ENCODE measurements around the gene KIAA0753. TPM values are rescaled to one million over a fixed set of nuclear protein-coding genes. Genes with fewer than 3 reads are reported as not detected.

KIAA0753 gene
- total and polyA plus RNA-seq, 9 donors: 12.1 to 32.3 (median 19.2) TPM

DNA sequence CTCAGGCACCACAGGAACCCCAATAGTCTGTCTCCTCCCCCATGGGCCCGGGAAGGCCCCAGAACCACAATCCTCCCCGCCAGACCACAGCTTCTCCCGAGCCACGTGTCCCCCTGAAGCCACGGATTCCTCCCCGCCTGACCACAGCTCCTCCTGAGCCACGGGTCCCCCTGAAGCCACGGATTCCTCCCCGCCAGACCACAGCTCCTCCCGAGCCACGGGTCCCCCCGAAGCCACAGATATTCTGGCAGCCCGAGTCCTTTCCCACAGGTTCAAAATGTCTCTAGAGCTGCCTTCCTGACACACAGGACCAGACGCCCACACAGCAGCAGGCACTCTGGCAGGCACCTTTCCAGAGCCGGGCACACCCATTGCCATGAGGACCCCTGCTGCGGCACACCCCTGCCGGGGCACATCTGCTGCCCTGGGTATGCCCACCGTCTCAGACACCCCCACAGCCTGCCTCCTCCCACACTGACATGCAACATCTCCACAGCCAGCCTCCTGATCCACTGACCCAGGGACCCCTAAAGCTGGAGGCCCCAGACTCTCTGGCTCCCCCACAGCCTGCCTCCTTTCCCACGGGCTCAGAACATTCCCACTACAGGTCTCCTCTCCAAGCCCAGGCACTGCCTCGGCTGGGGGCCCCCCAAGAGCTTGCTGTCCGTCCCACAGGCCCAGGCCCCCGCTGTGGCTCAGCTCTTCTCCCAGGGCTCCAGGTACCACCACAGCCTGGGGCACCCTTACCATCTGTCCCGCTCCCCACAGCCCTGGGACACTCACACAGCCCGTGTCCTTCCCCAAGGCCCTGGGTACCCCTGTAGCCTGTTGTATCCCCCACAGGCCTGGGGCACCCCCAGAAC lies 2.2 kb downstream of the KIAA0753 start:
- H3K4me1 ChIP-seq (ENCODE audit: insufficient read depth): peaks cover 18% of the 10 kb centered on the region
- H3K9me3 ChIP-seq: no peaks in the 10 kb centered on the region
- intact Hi-C loops (cut with DNase I): loop anchor here in 2 of 4 donors (5.0 to 10.0 kb wide), 2 partner anchors 163 to 166 kb away; no protein-coding TSS in a partner anchor
- H3K27ac ChIP-seq: no peak overlapping the region
- 71 to 86% (median 79%) methylated on average over 24 of the region's 24 CpGs for WGBS, 3 donors
- DNase-seq: no peak
- H3K27me3 ChIP-seq: no peaks in the 10 kb centered on the region
- no peak for TF ChIP-seq EP300 (IDR thresholded peaks at IDR 0.05)
- no peak for TF ChIP-seq POLR2A (IDR thresholded peaks at IDR 0.05)
- no peak for TF ChIP-seq CTCF (IDR thresholded peaks at IDR 0.05)
- H3K4me3 ChIP-seq: no peak overlapping the region
- no peaks in the 10 kb centered on the region for H3K36me3 ChIP-seq

DNA sequence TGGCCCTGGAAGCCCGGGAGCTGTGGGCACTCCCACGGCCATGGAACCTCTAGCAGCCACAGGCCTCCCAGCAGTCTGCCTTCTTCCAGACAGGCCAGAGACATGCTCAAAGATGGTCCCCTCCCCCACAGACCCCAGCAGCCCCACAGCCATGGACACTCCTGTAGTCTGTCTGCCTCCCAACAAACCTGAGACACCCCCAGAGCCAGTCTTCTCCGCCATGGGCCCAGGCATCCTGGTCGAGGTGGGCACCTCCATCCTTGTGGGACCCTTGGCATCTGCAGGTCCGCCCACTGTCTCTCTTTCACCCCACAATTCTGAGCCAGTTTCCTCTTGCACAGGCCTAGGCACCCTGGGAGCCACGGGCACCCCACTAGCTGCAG lies 3.1 kb downstream of the KIAA0753 start:
- peaks cover 18% of the 10 kb centered on the region for H3K4me1 ChIP-seq (ENCODE audit: insufficient read depth)
- no peak for DNase-seq
- H3K9me3 ChIP-seq: no peaks in the 10 kb centered on the region
- intact Hi-C loops (cut with DNase I): loop anchor here in 2 of 4 donors (5.0 to 10.0 kb wide), 2 partner anchors 163 to 165 kb away; no protein-coding TSS in a partner anchor
- no peak overlapping the region for H3K27ac ChIP-seq
- no peaks in the 10 kb centered on the region for H3K36me3 ChIP-seq
- no peaks in the 10 kb centered on the region for H3K27me3 ChIP-seq
- TF ChIP-seq EP300 (IDR thresholded peaks at IDR 0.05): no peak
- TF ChIP-seq CTCF (IDR thresholded peaks at IDR 0.05): no peak
- TF ChIP-seq POLR2A (IDR thresholded peaks at IDR 0.05): no peak
- WGBS, 3 donors: 83% methylated on average over 6 of the region's 6 CpGs
- no peak overlapping the region for H3K4me3 ChIP-seq

DNA sequence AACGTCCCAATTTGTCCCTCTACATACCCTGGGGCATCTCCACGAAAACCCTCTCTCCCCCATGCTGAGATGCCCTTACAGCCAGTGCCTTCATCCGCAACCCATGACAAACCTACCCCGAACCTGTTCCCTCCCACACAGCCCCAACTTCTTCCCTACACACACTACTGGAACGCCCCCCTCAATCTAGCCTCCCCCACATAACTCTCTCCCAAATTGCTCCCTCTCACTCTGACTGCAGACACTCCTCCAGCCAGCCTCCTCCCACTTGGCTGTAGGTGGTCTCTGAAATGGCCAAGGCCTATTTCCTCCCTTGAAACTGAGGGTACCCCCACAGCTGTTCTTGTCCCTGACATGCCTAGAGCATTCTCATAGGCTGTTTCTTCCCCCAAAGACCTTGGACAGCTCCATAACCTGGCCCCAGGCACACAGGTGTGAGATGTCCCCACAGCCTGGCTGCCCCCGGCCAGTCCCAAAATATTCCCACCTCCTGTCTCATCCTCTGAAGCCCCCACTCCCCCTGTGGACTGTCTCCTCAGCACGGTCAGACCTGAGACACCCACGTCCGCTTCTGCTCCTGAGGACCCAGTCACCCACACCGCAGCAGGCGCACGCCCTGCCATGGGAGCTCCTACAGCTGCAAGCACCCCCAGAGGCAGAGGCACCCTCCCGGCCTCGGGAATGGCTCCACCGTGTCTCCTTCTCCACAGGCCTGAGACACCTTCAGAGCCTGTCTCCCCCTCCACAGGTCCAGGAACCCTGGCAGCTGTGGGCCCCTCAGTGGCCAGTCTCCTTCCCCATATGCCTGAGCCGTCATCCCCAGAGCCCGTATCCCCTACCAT lies 3.7 kb downstream of the KIAA0753 start:
- Histone ChIP-seq H3K9me3 (no peaks in the 10 kb centered on the region), H3K4me3 (no peak overlapping the region), H3K36me3 (no peaks in the 10 kb centered on the region), H3K27me3 (no peaks in the 10 kb centered on the region), H3K27ac (no peak overlapping the region), H3K4me1 (ENCODE audit: insufficient read depth) (peaks cover 18% of the 10 kb centered on the region)
- WGBS, 3 donors: 72 to 77% (median 75%) methylated on average over 17 of the region's 17 CpGs
- TF ChIP-seq EP300 (IDR thresholded peaks at IDR 0.05) (no peak), POLR2A (IDR thresholded peaks at IDR 0.05) (no peak), CTCF (IDR thresholded peaks at IDR 0.05) (no peak)
- DNase-seq: no peak
- intact Hi-C loops (cut with DNase I): loop anchor here in 2 of 4 donors (5.0 to 10.0 kb wide), 2 partner anchors 162 to 165 kb away; no protein-coding TSS in a partner anchor

GRCh38 chr17:6636105-6636504 lies 4.4 kb downstream of the KIAA0753 start:
- 72 to 77% (median 76%) methylated on average over 2 of the region's 2 CpGs for WGBS, 3 donors
- Histone ChIP-seq H3K27me3 (no peaks in the 10 kb centered on the region), H3K9me3 (no peaks in the 10 kb centered on the region), H3K4me1 (ENCODE audit: insufficient read depth) (peaks cover 14% of the 10 kb centered on the region), H3K36me3 (no peaks in the 10 kb centered on the region), H3K27ac (no peak overlapping the region), H3K4me3 (no peak overlapping the region)
- DNase-seq: no peak
- TF ChIP-seq POLR2A (IDR thresholded peaks at IDR 0.05): no peak
- TF ChIP-seq CTCF (IDR thresholded peaks at IDR 0.05): no peak
- no peak for TF ChIP-seq EP300 (IDR thresholded peaks at IDR 0.05)
- intact Hi-C loops (cut with DNase I): loop anchor here in 2 of 4 donors (5.0 to 10.0 kb wide), 2 partner anchors 161 to 164 kb away; no protein-coding TSS in a partner anchor
